Myocyte (in vitro differentiated cells): Measurements from ENCODE around the gene SMYD3. TPM values are rescaled to one million over a fixed set of nuclear protein-coding genes. Genes with fewer than 3 reads are reported as not detected.

Experiments
- DNase-seq: peaks from one replicate; pipeline ENCODE4 v3.0.0-alpha.2; 2012; ENCODE audit warnings: low read depth
- total RNA-seq: library from RNA; depleted of rRNA; stranded (reverse); fragments of >200 nt; gene quantifications from 2 replicates; pipeline ENCODE4 v1.2.3, GENCODE V29; 2014

Gene SMYD3
- total RNA-seq, 1 donor from 2014 or later = 18.7 TPM

GRCh38 chr1:245700631-245701030 lies 806.4 kb downstream of the SMYD3 start:
- no peak for DNase-seq

Other genes with a start within 250 kb of the SMYD3 start
- gene TFB2M, start 59.0 kb upstream of the SMYD3 start, total RNA-seq = 16.0 and 16.5 TPM in 2 replicates
- gene CNST, start 59.2 kb upstream of the SMYD3 start, total RNA-seq = 14.5 and 21.6 TPM in 2 replicates
- 101 and 120 TPM in 2 replicates for gene SCCPDH, start 217.1 kb upstream of the SMYD3 start, total RNA-seq